HUDEP-2 (cell line): ENCODE data around the gene SRGAP2.
"Not testable (repeated sequence)": the region's sequence is repeated elsewhere in the genome, so short reads cannot be mapped to it uniquely, and the experiment has no call there.

Experiments used
- DNase-seq, 76 experiments: peaks; one replicate each; lab custom pipeline; 2025; ENCODE audit not compliant: unreplicated experiment in 76 of 76; lab: John Stamatoyannopoulos, UW

The SRGAP2 gene

GRCh38 chr1:206204871-206205270 is 1.5 kb downstream of the SRGAP2 start:
- DNase-seq, result not testable (repeated sequence)

GRCh38 chr1:206205569-206205968 is 2.2 kb downstream of the SRGAP2 start:
- not testable (repeated sequence) for DNase-seq

GRCh38 chr1:206210802-206211201 is 7.5 kb downstream of the SRGAP2 start:
- DNase-seq, result not testable (repeated sequence)

GRCh38 chr1:206215600-206216392 is 12.5 kb downstream of the SRGAP2 start:
- not testable (repeated sequence) for DNase-seq

- DNase-seq, result not testable (repeated sequence)
These were observed 14.9 kb downstream of the SRGAP2 start for GRCh38 chr1:206218285-206218684.

GRCh38 chr1:206218765-206219164 is 15.4 kb downstream of the SRGAP2 start:
- not testable (repeated sequence) for DNase-seq

- not testable (repeated sequence) for DNase-seq
These were observed 16.4 kb downstream of the SRGAP2 start for GRCh38 chr1:206219514-206220331.

GRCh38 chr1:206220332-206221000 is 17.1 kb downstream of the SRGAP2 start:
- not testable (repeated sequence) for DNase-seq

GRCh38 chr1:206221585-206221984 is 18.2 kb downstream of the SRGAP2 start:
- not testable (repeated sequence) for DNase-seq

- not testable (repeated sequence) for DNase-seq
These were observed 20.9 kb downstream of the SRGAP2 start for GRCh38 chr1:206224190-206224776.

- DNase-seq, result not testable (repeated sequence)
These were observed 22.0 kb downstream of the SRGAP2 start for GRCh38 chr1:206225386-206225785.

- not testable (repeated sequence) for DNase-seq
These were observed 23.5 kb downstream of the SRGAP2 start for GRCh38 chr1:206226886-206227285.

- not testable (repeated sequence) for DNase-seq
These were observed 25.9 kb downstream of the SRGAP2 start for GRCh38 chr1:206229286-206229685.

- peak in 69 of 76 experiments; percentile 3 to 75 (median 48) for DNase-seq
These were observed 28.6 kb downstream of the SRGAP2 start for GRCh38 chr1:206231989-206232388.

GRCh38 chr1:206232970-206233645 is 29.8 kb downstream of the SRGAP2 start:
- not testable (repeated sequence) for DNase-seq

GRCh38 chr1:206234189-206234916 is 31.0 kb downstream of the SRGAP2 start:
- DNase-seq, result not testable (repeated sequence)

- DNase-seq, result not testable (repeated sequence)
These were observed 31.8 kb downstream of the SRGAP2 start for GRCh38 chr1:206235190-206235589.

GRCh38 chr1:206240288-206240687 is 36.9 kb downstream of the SRGAP2 start:
- not testable (repeated sequence) for DNase-seq

- not testable (repeated sequence) for DNase-seq
These were observed 40.0 kb downstream of the SRGAP2 start for GRCh38 chr1:206243335-206243734.
